SH-SY5Y (cell line): ENCODE data around the gene KCTD3.

ENCODE experiments used
- GATA2 ChIP-seq: IDR thresholded peaks from 2 replicates; pipeline ENCODE4 v1.6.1; 2011; ENCODE audit warnings: mild to moderate bottlenecking, low read depth, low read length
- GATA3 ChIP-seq: IDR thresholded peaks from 2 replicates; pipeline ENCODE4 v1.6.1; 2011; ENCODE audit warnings: low read depth, mild to moderate bottlenecking, low read length, moderate library complexity

Gene KCTD3

GRCh38 chr1:215543806-215544205 lies 23.3 kb upstream of the KCTD3 start:
- TF ChIP-seq GATA3: no peak
- no peak for TF ChIP-seq GATA2

GRCh38 chr1:215544566-215544965 lies 22.5 kb upstream of the KCTD3 start:
- TF ChIP-seq GATA3 (no peak), GATA2 (no peak)

GRCh38 chr1:215545096-215545495 lies 22.0 kb upstream of the KCTD3 start:
- TF ChIP-seq GATA2: no peak
- no peak for TF ChIP-seq GATA3

GRCh38 chr1:215547011-215547410 lies 20.1 kb upstream of the KCTD3 start:
- TF ChIP-seq GATA3 (no peak), GATA2 (no peak)

- TF ChIP-seq GATA2: no peak
- TF ChIP-seq GATA3: no peak
These were observed 15.3 kb upstream of the KCTD3 start for GRCh38 chr1:215551806-215552205.

GRCh38 chr1:215554865-215555264 lies 12.2 kb upstream of the KCTD3 start:
- TF ChIP-seq GATA2 (no peak), GATA3 (no peak)

GRCh38 chr1:215555531-215555930 lies 11.6 kb upstream of the KCTD3 start:
- TF ChIP-seq GATA2: no peak
- no peak for TF ChIP-seq GATA3

GRCh38 chr1:215556996-215557395 lies 10.1 kb upstream of the KCTD3 start:
- TF ChIP-seq GATA2: no peak
- TF ChIP-seq GATA3: no peak

- TF ChIP-seq GATA2 (no peak), GATA3 (no peak)
These were observed 9.6 kb upstream of the KCTD3 start for GRCh38 chr1:215557504-215557903.

GRCh38 chr1:215557992-215558626 lies 9.0 kb upstream of the KCTD3 start:
- TF ChIP-seq GATA3: no peak
- no peak for TF ChIP-seq GATA2

- TF ChIP-seq GATA3: no peak
- no peak for TF ChIP-seq GATA2
These were observed 591 bp downstream of the KCTD3 start for GRCh38 chr1:215567491-215568298.

GRCh38 chr1:215568299-215568692 lies 1.2 kb downstream of the KCTD3 start:
- TF ChIP-seq GATA3 (no peak), GATA2 (no peak)

GRCh38 chr1:215569986-215570824 lies 3.1 kb downstream of the KCTD3 start:
- no peak for TF ChIP-seq GATA2
- TF ChIP-seq GATA3: no peak

- TF ChIP-seq GATA3: no peak
- no peak for TF ChIP-seq GATA2
These were observed 14.8 kb downstream of the KCTD3 start for GRCh38 chr1:215581896-215582295.

GRCh38 chr1:215583185-215583749 lies 16.2 kb downstream of the KCTD3 start:
- TF ChIP-seq GATA2 (no peak), GATA3 (no peak)
